ENCODE data around the gene DIAPH2.
"Not testable (repeated sequence)": the region's sequence is repeated elsewhere in the genome, so short reads cannot be mapped to it uniquely, and the experiment has no call there.

The DIAPH2 gene

DNA sequence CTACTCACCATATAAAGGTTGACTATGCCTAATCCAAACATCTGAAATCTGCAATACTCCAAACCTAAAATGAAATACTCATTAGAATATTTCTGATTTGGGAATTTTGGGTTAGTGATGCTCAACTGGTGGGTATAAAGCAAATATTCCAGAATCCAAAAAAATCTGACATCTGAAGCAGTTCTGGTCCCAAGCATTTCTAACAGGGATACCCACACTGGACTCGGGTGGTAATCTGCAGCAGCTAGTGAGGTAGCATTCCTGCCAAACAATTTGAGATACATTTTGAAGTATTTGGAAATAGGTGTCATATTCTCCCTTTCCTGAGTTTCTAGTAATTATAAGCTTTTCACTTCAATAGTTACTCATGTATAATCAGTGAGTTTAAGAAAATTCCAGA is 149.5 kb downstream of the DIAPH2 start:
- DNase-seq = no peak

DNA sequence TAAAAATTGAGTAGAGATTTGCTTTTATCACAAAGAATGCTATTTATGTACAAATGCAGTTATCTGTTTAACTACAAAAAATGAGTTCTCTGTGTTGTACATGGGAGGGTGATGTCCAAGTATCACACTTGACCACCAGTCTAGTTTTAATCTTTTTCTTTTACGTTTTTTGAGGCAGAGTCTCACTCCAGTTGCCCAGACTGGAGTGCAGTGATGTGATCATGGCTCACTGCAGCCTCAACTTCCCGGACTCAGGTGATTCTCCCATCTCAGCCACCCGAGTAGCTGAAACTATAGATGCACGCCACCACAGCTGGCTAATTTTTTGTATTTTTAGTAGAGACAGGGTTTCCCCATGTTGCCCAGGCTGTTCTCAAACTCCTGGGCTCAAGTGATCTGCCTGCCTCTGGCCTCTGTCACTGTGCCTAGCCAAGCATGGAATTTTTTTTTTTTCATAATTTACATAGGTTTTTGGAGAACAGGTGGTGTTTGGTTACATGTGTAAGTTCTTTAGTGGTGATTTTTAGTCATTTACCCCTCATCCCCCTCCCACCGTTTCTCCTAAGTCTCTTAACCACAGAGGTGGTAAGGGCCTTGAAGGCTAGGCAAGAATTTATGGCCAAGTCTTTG is 151.1 kb downstream of the DIAPH2 start:
- DNase-seq = no peak

DNA sequence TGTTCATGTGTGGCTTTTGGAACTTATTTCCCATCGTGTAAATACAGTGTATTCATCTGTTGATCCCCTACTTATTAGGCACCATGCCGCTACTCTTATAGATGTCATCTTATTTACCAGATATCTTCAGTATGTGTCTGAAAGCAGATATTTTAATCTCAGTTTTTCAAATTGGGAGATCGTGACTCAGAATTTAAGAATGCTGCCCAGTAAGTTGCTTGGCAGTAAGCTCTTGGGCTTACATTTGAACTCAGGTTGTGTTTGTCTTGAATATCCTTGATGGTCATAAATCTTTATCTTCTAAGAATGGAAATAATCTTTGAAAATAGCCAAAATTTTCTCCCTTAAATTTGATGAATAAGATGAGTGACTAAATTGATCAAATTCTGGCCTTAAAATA is 153.2 kb downstream of the DIAPH2 start:
- no peak for DNase-seq

DNA sequence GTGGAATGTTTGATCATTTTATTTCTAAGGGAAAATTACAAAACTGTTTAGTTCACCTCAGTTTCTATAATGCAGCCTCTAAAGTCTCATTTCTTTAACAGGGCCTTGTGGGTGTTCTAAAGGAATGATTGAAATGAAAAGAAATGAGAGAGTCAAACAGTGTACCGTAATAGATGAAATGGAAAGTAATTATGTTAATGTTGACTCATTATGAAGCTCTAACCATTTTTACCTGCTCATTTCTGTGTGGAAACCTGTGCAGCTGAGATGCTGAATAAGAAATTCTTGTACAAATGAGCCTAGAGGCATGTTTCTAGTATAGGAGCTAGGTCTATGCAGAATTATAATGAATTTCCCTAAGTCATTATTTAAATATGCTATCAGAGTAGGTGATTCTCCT is 153.9 kb downstream of the DIAPH2 start:
- DNase-seq = no peak

DNA sequence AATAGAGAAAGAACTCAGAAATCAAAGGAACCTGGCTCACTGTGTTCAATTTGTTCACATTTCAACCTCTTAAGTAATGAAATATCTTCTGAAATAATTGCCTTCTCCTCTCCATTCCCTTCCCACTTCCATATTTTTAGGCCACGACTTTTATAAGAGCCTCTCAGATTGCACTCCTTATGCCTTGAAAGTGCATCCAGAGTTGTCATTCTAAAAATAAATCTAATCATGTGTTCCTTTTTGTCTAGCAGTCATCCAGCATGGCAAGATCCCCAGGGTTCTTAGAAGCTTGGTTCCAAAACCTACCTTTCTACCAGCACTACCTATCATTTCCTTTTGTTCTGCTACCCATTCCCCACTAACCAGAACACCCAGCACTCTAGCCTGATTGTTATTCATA is 156.7 kb downstream of the DIAPH2 start:
- no peak for DNase-seq

DNA sequence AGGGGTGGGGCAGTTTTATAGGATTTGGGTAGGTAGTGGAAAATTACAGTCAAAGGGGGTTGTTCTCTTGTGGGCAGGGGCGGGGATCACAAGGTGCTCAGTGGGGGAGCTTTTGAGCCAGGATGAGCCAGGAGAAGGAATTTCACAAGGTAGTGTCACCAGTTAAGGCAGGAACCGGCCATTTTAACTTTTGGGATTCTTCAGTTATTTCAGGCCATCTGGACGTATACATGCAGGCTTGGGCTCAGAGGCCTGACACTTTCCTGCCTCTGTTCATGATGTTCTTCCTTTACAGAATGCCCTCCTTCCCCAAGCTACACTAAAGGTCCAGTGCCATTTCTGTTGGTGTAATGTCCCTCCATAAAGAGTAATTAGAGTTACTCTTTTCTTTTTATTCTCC is 157.2 kb downstream of the DIAPH2 start:
- DNase-seq = not testable (repeated sequence)

DNA sequence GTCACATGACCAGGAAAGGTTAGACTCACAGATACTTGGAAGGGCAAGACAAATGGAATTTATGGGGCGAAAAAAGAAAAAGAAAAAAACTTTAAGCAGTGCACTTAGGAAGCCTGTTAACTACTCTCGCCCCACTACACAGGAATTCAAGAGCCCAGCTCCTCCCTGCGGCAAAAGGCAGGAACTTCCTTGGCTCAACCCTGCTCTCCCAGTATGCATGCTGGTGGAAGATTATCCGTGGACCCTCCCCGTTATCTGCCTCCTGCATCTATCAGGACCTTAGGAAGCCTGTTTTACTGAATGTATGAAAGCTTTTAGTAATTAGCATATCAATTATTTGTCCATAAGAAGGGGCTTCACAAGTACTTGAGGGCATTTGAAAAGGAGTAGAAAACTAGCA is 158.9 kb downstream of the DIAPH2 start:
- DNase-seq = no peak

DNA sequence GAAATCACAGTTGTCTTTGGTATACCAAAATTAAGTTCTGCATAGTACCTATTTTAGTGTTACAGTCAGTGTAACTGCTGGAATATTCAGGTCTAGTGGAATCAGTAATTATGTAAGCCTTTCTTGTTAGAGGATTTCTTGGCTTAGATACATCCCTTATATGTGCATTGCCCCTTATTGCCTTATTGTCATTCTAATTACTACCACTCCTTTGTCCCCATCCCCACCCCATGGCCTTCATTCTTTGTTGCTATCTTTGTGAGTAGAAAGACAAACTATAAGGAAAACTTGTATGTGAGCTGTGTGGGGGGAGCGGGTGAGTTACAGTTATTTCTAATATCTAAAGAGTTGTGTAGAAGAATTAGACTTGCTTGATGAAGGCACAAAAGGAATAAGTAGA is 162.2 kb downstream of the DIAPH2 start:
- DNase-seq = no peak

DNA sequence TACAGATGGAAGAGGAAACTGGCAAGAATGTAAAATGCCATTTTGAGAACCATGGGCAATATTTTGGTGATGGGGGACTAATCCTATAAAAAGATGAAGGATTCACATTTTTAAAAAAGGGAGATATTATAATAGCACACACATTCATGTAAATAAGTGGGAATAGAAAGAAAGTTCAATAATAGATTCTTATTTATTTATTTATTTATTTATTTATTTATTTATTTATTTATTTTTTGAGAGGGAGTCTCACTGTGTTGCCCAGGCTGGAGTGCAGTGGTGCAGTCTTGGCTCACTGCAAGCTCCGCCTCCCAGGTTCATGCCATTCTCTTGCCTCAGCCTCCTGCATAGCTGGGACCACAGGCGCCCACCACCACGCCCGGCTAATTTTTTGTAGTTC is 174.8 kb downstream of the DIAPH2 start:
- not testable (repeated sequence) for DNase-seq

DNA sequence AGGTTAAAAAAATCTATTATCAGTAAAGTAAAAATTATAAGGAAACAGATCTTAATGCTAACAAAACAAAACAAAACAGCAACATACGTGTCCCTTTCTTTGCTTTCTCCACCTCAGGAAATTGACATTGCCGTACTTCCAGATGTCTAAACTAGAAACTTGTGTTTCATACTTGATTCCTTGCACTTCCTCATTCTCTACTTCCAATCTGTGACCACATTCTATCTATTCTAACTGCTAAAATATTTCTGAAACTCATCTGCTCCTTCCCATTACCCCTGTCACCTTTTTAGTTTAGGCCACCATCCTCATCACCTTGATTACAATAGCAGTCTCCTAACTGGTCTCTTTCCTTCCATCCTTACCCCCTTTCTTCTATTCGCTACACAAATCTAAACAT is 176.6 kb downstream of the DIAPH2 start:
- DNase-seq = no peak

DNA sequence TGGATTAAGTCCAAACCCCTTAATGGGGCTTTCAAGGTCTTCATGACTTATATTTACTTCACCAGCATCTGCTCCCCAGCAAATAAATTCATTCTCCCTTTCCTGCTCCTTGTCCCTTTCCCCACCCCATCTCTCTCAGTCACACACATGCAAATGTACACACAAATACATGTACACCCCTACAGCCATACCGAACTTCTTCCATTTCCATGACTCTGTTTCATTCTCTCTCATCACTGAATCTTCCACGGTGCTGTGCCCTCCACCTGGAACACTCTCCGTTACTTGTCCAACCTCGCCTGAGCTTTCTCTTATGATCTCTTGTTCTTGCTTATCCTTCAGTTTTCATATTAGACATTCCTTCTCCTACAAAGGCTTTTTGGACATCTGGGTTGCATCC is 177.0 kb downstream of the DIAPH2 start:
- no peak for DNase-seq

DNA sequence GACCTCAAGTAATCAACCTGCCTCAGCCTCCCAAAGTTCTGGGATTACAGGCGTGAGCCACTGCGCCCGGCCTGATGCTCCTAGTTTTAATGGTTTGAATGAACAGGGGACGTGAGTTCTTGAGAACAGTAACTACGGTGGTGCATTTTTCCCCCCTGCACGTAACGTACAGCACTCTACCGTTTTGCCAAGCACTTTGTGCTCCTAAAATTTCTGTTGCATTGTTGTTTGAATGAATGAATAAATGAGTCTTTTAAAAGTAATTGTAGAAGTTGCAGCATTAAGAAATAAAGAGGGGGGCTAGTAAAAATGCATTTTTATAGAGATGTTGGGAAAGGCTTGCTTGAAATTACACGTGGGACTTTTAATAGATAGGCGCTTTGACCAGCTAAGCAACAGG is 199.0 kb downstream of the DIAPH2 start, which contains the start of gene RPA4:
TSS of gene RPA4 (plus strand) at position 301 of the 400 bp plus-strand sequence. CDS start 403 bp downstream, outside the sequence.
- DNase-seq = no peak

DNA sequence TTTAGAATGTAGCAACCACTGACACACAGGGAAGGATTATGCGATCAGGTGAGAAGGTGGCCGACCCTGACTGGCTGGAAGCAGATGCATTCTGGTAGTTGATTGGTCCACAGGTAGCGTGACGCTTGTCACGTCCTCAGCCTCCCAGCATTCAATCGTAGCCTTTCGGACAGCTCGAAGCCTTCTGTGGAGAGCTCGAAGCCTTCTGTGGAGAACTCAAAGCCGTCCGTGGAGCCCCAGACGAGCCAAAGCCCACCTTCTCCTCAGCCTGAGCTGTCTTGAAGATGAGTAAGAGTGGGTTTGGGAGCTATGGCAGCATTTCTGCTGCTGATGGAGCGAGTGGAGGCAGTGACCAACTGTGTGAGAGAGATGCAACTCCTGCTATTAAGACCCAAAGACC is 199.4 kb downstream of the DIAPH2 start:
- no peak for DNase-seq

DNA sequence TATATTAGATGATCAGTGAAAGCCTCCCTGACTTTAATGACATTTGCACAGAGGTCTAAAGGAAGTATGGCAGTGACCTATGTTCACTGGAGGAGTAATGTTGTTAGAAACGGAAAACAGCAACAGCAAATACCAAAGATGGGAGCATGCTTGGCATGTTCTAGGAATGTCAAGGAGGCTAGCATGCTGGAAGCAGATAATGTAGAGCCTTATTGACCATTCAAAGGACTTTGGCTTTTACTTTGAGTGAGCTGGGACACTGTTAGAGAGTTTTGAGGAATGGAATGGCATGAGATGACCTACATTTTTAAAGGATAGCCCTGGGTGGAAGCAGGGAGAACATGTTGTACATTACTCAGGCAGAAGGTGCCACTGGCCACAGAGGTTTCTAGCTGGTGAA is 205.1 kb downstream of the DIAPH2 start:
- no peak for DNase-seq

DNA sequence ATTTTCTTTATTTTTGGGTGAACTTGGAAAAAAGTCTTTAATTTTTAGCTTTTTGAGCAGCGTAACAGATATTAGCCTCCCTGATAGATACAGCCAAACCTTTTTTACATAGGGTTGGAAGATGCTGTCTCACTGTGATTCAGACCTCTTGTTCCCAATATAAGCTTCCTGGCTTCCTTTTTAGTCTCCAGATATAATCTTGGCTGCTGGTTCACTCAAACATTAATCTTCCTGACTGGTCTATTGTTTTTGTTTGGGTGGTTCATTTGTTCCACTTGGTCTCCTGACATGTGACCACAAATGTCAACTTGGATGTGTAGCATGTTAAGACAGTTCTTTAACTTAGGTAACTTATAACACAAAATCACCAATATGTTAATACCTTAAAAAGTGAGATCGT is 222.1 kb downstream of the DIAPH2 start:
- DNase-seq = no peak

DNA sequence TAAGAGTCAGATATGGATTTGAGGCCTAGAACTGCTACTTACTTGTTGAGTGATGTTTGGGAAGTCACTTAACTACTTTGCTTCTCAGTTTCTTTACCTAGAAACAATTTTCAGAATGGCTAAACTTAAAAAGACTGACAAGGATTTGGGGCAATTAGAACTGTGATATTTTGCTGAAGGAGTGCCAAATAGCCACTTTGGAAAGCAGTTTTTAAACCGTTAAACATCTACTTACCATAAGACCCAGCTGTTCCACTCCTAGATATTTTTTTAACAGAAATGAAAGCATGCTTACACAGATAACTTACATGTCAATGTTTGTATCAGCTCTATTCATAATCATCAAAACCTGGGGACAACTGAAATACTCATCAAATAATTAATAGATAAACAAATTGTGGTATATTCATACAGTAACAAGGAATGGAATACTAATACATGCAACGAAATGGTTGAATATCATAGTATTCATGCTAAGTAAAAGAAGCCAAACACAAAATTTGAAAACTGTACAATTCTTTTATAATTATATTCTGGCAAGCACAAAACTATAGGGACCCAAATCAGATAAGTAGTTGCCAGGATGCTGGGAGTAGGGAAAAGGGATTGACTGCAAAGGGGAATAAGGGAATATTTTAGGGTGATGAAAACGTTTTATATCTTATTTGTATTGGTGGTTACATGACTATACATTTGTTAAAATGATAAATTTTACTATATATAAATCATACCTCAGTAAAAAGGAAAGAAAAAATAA is 223.1 kb downstream of the DIAPH2 start:
- DNase-seq = no peak

DNA sequence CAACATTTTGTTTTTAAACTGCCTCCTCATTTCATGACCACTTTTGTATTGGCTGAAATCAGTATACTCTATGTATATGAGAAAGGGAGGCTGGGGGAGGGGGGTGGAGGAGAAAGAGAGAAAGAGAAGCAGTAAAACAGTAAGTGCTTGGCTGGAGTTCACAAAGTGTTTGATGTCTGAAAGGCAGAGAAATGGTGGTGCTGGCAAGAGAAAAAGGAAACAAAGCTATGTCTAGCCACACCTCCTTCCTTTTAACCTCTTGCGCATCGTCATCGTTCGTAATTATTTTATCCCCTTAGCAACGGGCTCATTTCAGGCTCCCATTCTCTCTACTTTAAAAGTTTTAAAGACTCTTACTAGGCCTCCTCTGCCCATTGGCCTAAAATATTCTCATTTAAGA is 224.6 kb downstream of the DIAPH2 start:
- DNase-seq = no peak

DNA sequence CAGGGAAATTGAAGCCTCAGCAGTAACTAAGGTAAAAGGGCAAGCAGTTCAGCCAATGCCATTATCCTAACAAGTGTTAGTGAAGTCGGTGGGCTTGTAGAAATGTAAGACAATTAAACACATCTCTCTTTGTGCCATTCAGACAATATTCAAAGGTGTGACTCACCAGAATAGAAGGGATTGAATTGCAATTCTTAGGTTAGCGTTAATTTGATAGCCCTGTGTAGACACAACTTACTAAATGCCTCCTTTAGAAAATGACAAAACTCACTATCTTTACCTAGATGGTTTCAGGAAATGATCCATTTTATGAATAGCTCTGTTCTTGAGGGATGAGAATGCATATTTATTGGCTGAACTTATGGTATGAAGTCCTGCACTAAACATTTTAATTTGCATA is 234.2 kb downstream of the DIAPH2 start:
- DNase-seq = no peak

DNA sequence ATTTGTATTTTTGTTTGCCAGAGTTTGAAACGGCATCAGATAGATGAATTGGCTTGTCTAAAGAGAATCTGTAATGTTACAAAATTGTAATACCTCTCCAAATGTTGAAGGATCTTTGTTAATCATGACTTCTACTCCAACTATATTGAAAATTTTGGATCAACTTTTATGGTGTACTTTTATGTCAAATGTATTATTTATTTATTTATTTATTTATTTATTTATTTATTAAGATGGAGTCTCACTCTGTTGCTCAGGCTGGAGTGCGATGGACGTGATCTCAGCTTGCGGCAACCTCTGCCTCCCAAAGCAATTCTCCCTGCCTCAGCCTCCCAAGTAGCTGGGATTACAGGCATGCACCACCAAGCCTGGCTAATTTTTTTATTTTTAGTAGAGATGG is 235.0 kb downstream of the DIAPH2 start:
- no peak for DNase-seq

DNA sequence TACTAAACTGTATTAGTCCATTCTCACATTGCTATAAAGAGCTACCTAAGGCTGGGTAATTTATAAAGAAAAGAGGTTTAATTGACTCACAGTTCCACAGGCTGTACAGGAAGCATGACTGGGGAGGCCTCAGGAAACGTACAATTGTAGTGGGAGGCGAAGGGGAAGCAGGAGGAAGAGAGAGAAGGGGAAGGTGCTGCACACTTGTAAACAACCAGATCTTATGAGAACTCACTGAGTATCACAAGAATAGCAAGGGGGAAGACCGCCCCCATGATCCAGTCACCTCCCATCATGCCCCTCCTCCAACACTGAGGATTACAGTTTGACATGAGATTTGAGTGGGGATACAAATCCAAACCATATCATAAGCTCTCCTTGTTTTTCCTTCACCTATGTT is 239.9 kb downstream of the DIAPH2 start:
- DNase-seq = no peak

DNA sequence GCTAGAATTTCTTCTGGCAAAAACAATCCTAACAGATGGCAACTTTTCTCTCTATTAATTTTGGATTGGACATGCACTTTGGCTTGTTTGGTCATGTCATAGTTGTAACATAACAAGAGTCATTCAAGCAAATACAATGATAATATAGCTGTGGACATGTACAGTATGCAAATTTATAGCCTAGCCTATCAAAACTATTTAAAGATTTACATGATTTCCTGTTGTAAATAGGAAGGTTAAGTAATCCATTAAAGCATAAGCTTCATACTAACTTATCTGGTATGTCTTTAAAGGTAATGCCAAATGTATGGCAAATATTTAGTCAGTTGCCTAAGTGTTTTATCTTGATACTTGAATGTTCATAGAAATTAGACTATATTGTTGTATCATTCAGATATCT is 244.4 kb downstream of the DIAPH2 start:
- DNase-seq = no peak

DNA sequence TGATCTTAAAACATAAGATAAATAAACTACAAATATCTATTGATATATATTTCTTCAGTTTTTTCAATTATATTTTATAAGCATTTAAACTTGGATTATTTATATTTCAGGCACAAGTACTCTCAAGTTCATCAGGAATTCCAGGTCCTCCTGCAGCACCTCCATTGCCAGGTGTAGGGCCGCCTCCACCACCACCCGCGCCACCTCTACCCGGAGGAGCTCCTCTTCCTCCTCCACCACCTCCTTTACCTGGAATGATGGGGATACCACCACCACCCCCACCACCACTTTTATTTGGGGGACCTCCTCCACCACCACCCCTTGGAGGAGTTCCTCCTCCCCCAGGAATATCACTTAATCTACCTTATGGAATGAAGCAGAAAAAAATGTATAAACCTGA is 273.1 kb downstream of the DIAPH2 start:
- DNase-seq = no peak

DNA sequence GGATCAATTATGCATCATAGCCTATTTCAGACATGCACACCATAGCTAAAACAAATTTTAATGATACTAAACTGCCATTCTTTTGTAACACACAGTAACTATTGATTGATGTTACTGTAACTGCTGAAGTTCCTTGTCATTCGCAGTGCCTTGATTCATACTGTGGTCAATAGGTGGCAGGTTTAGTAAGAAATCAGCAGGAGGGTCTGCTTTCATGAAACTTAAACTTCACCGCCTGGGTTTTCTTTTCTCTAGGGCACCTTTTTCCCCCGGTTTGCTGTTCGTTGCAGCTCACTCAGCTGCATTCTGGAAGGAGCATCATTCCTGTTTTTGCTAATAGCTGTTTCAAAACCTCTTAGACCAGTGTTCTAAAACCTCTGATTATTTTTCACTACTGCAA is 287.2 kb downstream of the DIAPH2 start:
- DNase-seq = no peak

DNA sequence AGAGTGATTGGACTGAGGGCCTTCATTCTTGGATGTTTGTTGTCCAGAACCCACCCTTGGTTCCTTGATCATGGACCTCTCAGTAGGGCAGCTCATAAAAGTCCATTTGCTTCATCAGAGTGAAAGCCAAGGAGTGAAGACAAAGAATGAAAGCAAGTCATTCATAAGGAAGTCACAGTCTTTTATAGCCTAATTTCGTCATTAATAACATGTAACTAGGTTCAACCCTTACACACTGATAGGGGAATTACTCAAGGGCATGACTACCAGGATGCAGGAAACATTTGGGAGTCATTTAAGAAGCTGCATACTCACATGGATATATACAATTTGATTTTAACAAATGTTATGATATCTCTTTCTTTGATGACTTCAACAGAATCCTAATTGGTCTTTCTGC is 294.3 kb downstream of the DIAPH2 start:
- DNase-seq = no peak

DNA sequence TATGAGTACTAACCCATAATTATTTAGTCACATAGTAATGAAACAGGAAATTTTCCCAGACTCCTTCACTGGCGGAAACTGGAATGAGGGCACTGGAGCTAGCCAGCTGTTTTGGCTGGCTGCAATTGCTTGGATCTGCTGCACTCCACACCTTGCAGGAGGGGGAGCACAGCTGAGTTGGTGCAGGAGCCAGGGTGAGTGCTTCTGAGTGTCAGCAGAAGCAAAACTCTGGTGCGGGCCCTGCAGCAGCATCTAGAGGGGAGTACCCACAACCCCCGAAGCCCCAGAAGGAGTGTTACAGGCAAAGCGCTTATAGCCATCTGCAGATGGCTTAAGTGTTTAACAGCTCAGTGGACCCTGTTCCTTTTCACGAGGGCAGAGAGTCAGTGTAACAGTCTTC is 295.1 kb downstream of the DIAPH2 start:
- no peak for DNase-seq
